Activated CD4-positive, alpha-beta memory T cell treated with anti-CD3 and anti-CD28 coated beads, Interleukin-2, amount 10 ng/mL, durations not matched to agents 7 days and 5 days (primary cell): ENCODE measurements around the gene USP3. TPM values are rescaled to one million over a fixed set of nuclear protein-coding genes. Genes with fewer than 3 reads are reported as not detected.

Source experiments
- CTCF ChIA-PET: fragments of 350-600 bp; sonication (Branson Sonifier 250); formaldehyde crosslinking; loops from one replicate; lab custom pipeline; 2021; ENCODE audit warnings: antibody characterized with exemption, inconsistent platforms; lab: Charles Lee
- POLR2A ChIA-PET: fragments of 350-600 bp; sonication (Branson Sonifier 250); formaldehyde crosslinking; loops from one replicate; lab custom pipeline; 2021; ENCODE audit warnings: antibody characterized with exemption; lab: Charles Lee
- DNase-seq: peaks from one replicate; pipeline ENCODE4 v3.0.0-alpha.2; 2020
- H3K27ac Mint-ChIP-seq: one replicate; pipeline ENCODE4 v1.8.0; 2021; ENCODE audit warnings: mild to moderate bottlenecking, mixed read lengths
- H3K27me3 Mint-ChIP-seq: one replicate; pipeline ENCODE4 v1.8.0; 2021; ENCODE audit warnings: mixed read lengths
- H3K36me3 Mint-ChIP-seq: one replicate; pipeline ENCODE4 v1.8.0; 2021; ENCODE audit warnings: low read depth, mixed read lengths
- H3K4me1 Mint-ChIP-seq: one replicate; pipeline ENCODE4 v1.8.0; 2021; ENCODE audit warnings: mixed read lengths
- H3K4me3 Mint-ChIP-seq: one replicate; pipeline ENCODE4 v1.8.0; 2021; ENCODE audit warnings: mild to moderate bottlenecking, mixed read lengths
- H3K9me3 Mint-ChIP-seq: one replicate; pipeline ENCODE4 v1.8.0; 2021; ENCODE audit warnings: mixed read lengths
- total RNA-seq, 2 experiments: library from RNA; stranded (reverse); gene quantifications; one replicate each; pipeline ENCODE4 v1.2.3, GENCODE V29; 2021

The USP3 gene
- total RNA-seq, 2 experiments from 2014 or later = 67.9 to 68.7 TPM

GRCh38 chr15:63539521-63539920 is 35.1 kb downstream of the USP3 start:
- Mint-ChIP-seq H3K4me1 (peaks cover 17% of the 10 kb centered on the region), H3K27ac (no peak overlapping the region), H3K36me3 (peaks cover 51% of the 10 kb centered on the region), H3K9me3 (no peaks in the 10 kb centered on the region), H3K4me3 (no peak overlapping the region), H3K27me3 (no peaks in the 10 kb centered on the region)
- no peak for DNase-seq
- ChIA-PET CTCF (no interaction called here), POLR2A (interaction anchor here (1.5 kb wide), 1 partner anchor 14 kb away, joined by 5 read pairs; no protein-coding TSS in a partner anchor)

- no peak overlapping the region for H3K27ac Mint-ChIP-seq
- CTCF ChIA-PET = no interaction called here
- H3K9me3 Mint-ChIP-seq = no peaks in the 10 kb centered on the region
- no peak overlapping the region for H3K4me3 Mint-ChIP-seq
- no peaks in the 10 kb centered on the region for H3K27me3 Mint-ChIP-seq
- DNase-seq = no peak
- POLR2A ChIA-PET = interaction anchor here (1.5 kb wide), 1 partner anchor 13 kb away, joined by 5 read pairs; no protein-coding TSS in a partner anchor
- peaks cover 54% of the 10 kb centered on the region for H3K36me3 Mint-ChIP-seq
- peaks cover 21% of the 10 kb centered on the region for H3K4me1 Mint-ChIP-seq
Measured at GRCh38 chr15:63539998-63540397, 35.6 kb downstream of the USP3 start.

- no peaks in the 10 kb centered on the region for H3K27me3 Mint-ChIP-seq
- CTCF ChIA-PET = no interaction called here
- POLR2A ChIA-PET = interaction anchor here (1.5 kb wide), 1 partner anchor 13 kb away, joined by 5 read pairs; no protein-coding TSS in a partner anchor
- H3K27ac Mint-ChIP-seq = no peak overlapping the region
- no peaks in the 10 kb centered on the region for H3K9me3 Mint-ChIP-seq
- no peak for DNase-seq
- H3K36me3 Mint-ChIP-seq = peaks cover 54% of the 10 kb centered on the region
- H3K4me3 Mint-ChIP-seq = no peak overlapping the region
- H3K4me1 Mint-ChIP-seq = peaks cover 17% of the 10 kb centered on the region
Measured at GRCh38 chr15:63540449-63540848, 36.1 kb downstream of the USP3 start.

GRCh38 chr15:63544258-63545026 is 40.0 kb downstream of the USP3 start:
- peaks cover 37% of the 10 kb centered on the region for H3K36me3 Mint-ChIP-seq
- no peaks in the 10 kb centered on the region for H3K27me3 Mint-ChIP-seq
- no peak overlapping the region for H3K4me3 Mint-ChIP-seq
- CTCF ChIA-PET = interaction anchor here (1.4 to 3.4 kb wide), 2 partner anchors 57 to 78 kb away, joined by 7 to 13 read pairs; no protein-coding TSS in a partner anchor
- POLR2A ChIA-PET = no interaction called here
- peak overlapping the region; percentile 48 for H3K27ac Mint-ChIP-seq
- H3K4me1 Mint-ChIP-seq = peaks cover 12% of the 10 kb centered on the region
- H3K9me3 Mint-ChIP-seq = no peaks in the 10 kb centered on the region
- no peak for DNase-seq

GRCh38 chr15:63545520-63545919 is 41.1 kb downstream of the USP3 start:
- DNase-seq = no peak
- H3K27me3 Mint-ChIP-seq = no peaks in the 10 kb centered on the region
- H3K4me1 Mint-ChIP-seq = peaks cover 12% of the 10 kb centered on the region
- no peak overlapping the region for H3K4me3 Mint-ChIP-seq
- peaks cover 27% of the 10 kb centered on the region for H3K36me3 Mint-ChIP-seq
- no peak overlapping the region for H3K27ac Mint-ChIP-seq
- POLR2A ChIA-PET = no interaction called here
- CTCF ChIA-PET = interaction anchor here (1.4 to 3.4 kb wide), 3 partner anchors 17 to 79 kb away, joined by 4 to 13 read pairs (median 7); no protein-coding TSS in a partner anchor
- no peaks in the 10 kb centered on the region for H3K9me3 Mint-ChIP-seq

- Mint-ChIP-seq H3K4me3 (no peak overlapping the region), H3K9me3 (no peaks in the 10 kb centered on the region), H3K4me1 (peaks cover 14% of the 10 kb centered on the region), H3K36me3 (peaks cover 23% of the 10 kb centered on the region), H3K27me3 (no peaks in the 10 kb centered on the region), H3K27ac (no peak overlapping the region)
- ChIA-PET CTCF (interaction anchor here (1.0 to 1.7 kb wide), 2 partner anchors 64 to 85 kb away, joined by 3 to 7 read pairs; no protein-coding TSS in a partner anchor), POLR2A (interaction anchor here (0.8 kb wide), 1 partner anchor 12 kb away, joined by 3 read pairs; no protein-coding TSS in a partner anchor)
- DNase-seq = no peak
Measured at GRCh38 chr15:63551400-63551799, 47.0 kb downstream of the USP3 start.

GRCh38 chr15:63553388-63553791 is 49.0 kb downstream of the USP3 start:
- peaks cover 19% of the 10 kb centered on the region for H3K4me1 Mint-ChIP-seq
- ChIA-PET POLR2A (interaction anchor here (0.9 to 1.9 kb wide), 3 partner anchors 13 to 70 kb away, joined by 3 to 5 read pairs (median 3); no protein-coding TSS in a partner anchor), CTCF (interaction anchor here (0.7 to 1.8 kb wide), 4 partner anchors 47 to 493 kb away, joined by 4 to 12 read pairs (median 4); partner anchors contain the start of gene DAPK2)
- no peaks in the 10 kb centered on the region for H3K9me3 Mint-ChIP-seq
- no peaks in the 10 kb centered on the region for H3K27me3 Mint-ChIP-seq
- H3K4me3 Mint-ChIP-seq = no peak overlapping the region
- DNase-seq = no peak
- H3K27ac Mint-ChIP-seq = no peak overlapping the region
- peaks cover 39% of the 10 kb centered on the region for H3K36me3 Mint-ChIP-seq

GRCh38 chr15:63554337-63554927 is 50.0 kb downstream of the USP3 start:
- ChIA-PET POLR2A (interaction anchor here (1.9 kb wide), 1 partner anchor 14 kb away, joined by 5 read pairs; no protein-coding TSS in a partner anchor), CTCF (interaction anchor here (0.6 kb wide), 1 partner anchor 43 kb away, joined by 5 read pairs; no protein-coding TSS in a partner anchor)
- Mint-ChIP-seq H3K9me3 (no peaks in the 10 kb centered on the region), H3K4me3 (no peak overlapping the region), H3K4me1 (peaks cover 22% of the 10 kb centered on the region), H3K27ac (no peak overlapping the region), H3K36me3 (peaks cover 46% of the 10 kb centered on the region), H3K27me3 (no peaks in the 10 kb centered on the region)
- DNase-seq = no peak

- H3K9me3 Mint-ChIP-seq = no peaks in the 10 kb centered on the region
- POLR2A ChIA-PET = no interaction called here
- no peak overlapping the region for H3K4me3 Mint-ChIP-seq
- peaks cover 57% of the 10 kb centered on the region for H3K36me3 Mint-ChIP-seq
- no peaks in the 10 kb centered on the region for H3K27me3 Mint-ChIP-seq
- CTCF ChIA-PET = interaction anchor here (1.1 kb wide), 1 partner anchor 89 kb away, joined by 3 read pairs; no protein-coding TSS in a partner anchor
- H3K27ac Mint-ChIP-seq = no peak overlapping the region
- no peak for DNase-seq
- H3K4me1 Mint-ChIP-seq = peaks cover 26% of the 10 kb centered on the region
Measured at GRCh38 chr15:63555507-63555906, 51.1 kb downstream of the USP3 start.

- POLR2A ChIA-PET = interaction anchor here (1.0 kb wide), 1 partner anchor 49 kb away, joined by 3 read pairs; no protein-coding TSS in a partner anchor
- Mint-ChIP-seq H3K27me3 (no peaks in the 10 kb centered on the region), H3K36me3 (peaks cover 65% of the 10 kb centered on the region), H3K4me1 (peaks cover 33% of the 10 kb centered on the region), H3K27ac (no peak overlapping the region), H3K9me3 (no peaks in the 10 kb centered on the region), H3K4me3 (no peak overlapping the region)
- CTCF ChIA-PET = interaction anchor here (1.1 kb wide), 1 partner anchor 90 kb away, joined by 3 read pairs; no protein-coding TSS in a partner anchor
- no peak for DNase-seq
Measured at GRCh38 chr15:63556246-63556645, 51.9 kb downstream of the USP3 start.

- no peak for DNase-seq
- Mint-ChIP-seq H3K9me3 (no peaks in the 10 kb centered on the region), H3K27ac (no peak overlapping the region), H3K4me1 (peaks cover 33% of the 10 kb centered on the region), H3K36me3 (peaks cover 69% of the 10 kb centered on the region), H3K4me3 (no peak overlapping the region), H3K27me3 (no peaks in the 10 kb centered on the region)
- ChIA-PET POLR2A (interaction anchor here (1.0 kb wide), 1 partner anchor 50 kb away, joined by 3 read pairs; no protein-coding TSS in a partner anchor), CTCF (interaction anchor here (1.1 kb wide), 1 partner anchor 90 kb away, joined by 3 read pairs; no protein-coding TSS in a partner anchor)
Measured at GRCh38 chr15:63556736-63557135, 52.3 kb downstream of the USP3 start.

- DNase-seq = no peak
- Mint-ChIP-seq H3K4me3 (no peak overlapping the region), H3K9me3 (no peaks in the 10 kb centered on the region), H3K4me1 (peaks cover 19% of the 10 kb centered on the region), H3K27me3 (no peaks in the 10 kb centered on the region), H3K36me3 (peaks cover 80% of the 10 kb centered on the region), H3K27ac (no peak overlapping the region)
- ChIA-PET CTCF (no interaction called here), POLR2A (interaction anchor here (1.5 kb wide), 1 partner anchor 17 kb away, joined by 3 read pairs; no protein-coding TSS in a partner anchor)
Measured at GRCh38 chr15:63559753-63560152, 55.4 kb downstream of the USP3 start.
